Measurements from ENCODE around the gene ZSCAN12. TPM values are rescaled to one million over a fixed set of nuclear protein-coding genes. Genes with fewer than 3 reads are reported as not detected.

Gene ZSCAN12
- total and polyA plus RNA-seq, 12 donors, result 1.2 to 3.5 (median 2.6) TPM

DNA sequence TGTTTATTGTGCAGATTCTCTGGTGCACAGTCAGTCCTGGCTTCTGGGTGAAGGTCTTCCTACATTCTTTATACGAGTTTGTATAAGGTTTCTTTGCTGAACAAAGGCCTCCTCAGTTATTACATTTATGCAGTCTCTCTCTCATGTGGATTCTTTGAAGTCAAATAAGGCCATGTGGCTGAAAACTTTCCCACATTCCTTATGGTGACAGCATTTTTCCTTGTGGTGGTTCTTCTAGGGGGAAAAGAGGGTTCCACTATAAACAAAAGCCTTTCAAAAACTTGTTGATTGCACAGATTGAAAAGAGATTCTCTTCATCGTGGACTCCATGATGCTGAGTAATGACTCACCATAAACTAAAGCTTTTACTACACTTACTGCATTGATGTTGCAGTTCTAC, 19.2 kb downstream of the ZSCAN12 start:
- TF ChIP-seq, protein P1, sequence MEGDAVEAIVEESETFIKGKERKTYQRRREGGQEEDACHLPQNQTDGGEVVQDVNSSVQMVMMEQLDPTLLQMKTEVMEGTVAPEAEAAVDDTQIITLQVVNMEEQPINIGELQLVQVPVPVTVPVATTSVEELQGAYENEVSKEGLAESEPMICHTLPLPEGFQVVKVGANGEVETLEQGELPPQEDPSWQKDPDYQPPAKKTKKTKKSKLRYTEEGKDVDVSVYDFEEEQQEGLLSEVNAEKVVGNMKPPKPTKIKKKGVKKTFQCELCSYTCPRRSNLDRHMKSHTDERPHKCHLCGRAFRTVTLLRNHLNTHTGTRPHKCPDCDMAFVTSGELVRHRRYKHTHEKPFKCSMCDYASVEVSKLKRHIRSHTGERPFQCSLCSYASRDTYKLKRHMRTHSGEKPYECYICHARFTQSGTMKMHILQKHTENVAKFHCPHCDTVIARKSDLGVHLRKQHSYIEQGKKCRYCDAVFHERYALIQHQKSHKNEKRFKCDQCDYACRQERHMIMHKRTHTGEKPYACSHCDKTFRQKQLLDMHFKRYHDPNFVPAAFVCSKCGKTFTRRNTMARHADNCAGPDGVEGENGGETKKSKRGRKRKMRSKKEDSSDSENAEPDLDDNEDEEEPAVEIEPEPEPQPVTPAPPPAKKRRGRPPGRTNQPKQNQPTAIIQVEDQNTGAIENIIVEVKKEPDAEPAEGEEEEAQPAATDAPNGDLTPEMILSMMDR (IDR thresholded peaks at IDR 0.05), result no peak
- ATAC-seq (no peak), DNase-seq (no peak)
- Histone ChIP-seq H3K36me3 (peaks cover 0 to 70% (median 18%) of the 10 kb centered on the region in 9 donors), H3K27ac (no peak overlapping the region), H3K9me3 (peaks cover 0 to 17% (median 5%) of the 10 kb centered on the region in 11 donors), H3K4me1 (peaks cover 0 to 19% (median 12%) of the 10 kb centered on the region in 9 donors), H3K27me3 (no peaks in the 10 kb centered on the region), H3K4me3 (no peak overlapping the region)
- 88 to 93% methylated on average over 2 of the region's 2 CpGs for WGBS, 2 donors
- intact Hi-C loops (cut with DNase I), result no loop called here

- Histone ChIP-seq H3K27ac (no peak overlapping the region), H3K27me3 (no peaks in the 10 kb centered on the region), H3K36me3 (peaks cover 0 to 70% (median 18%) of the 10 kb centered on the region in 9 donors), H3K4me3 (no peak overlapping the region), H3K9me3 (peaks cover 0 to 17% (median 5%) of the 10 kb centered on the region in 11 donors), H3K4me1 (peaks cover 0 to 19% (median 12%) of the 10 kb centered on the region in 9 donors)
- ATAC-seq (no peak), DNase-seq (no peak)
- TF ChIP-seq, protein P1 (IDR thresholded peaks at IDR 0.05), result no peak
- intact Hi-C loops (cut with DNase I), result no loop called here
Observed at GRCh38 chr6:28378644-28379043, 20.9 kb downstream of the ZSCAN12 start.

- intact Hi-C loops (cut with DNase I), result no loop called here
- ATAC-seq, result no peak
- 97 to 100% methylated on average over 1 of the region's 1 CpG for WGBS, 2 donors
- H3K4me1 ChIP-seq, result peaks cover 0 to 18% (median 9%) of the 10 kb centered on the region in 9 donors
- no peaks in the 10 kb centered on the region for H3K27me3 ChIP-seq
- no peak overlapping the region for H3K4me3 ChIP-seq
- DNase-seq, result no peak
- H3K36me3 ChIP-seq, result peaks cover 0 to 70% (median 18%) of the 10 kb centered on the region in 9 donors
- TF ChIP-seq, protein P1 (IDR thresholded peaks at IDR 0.05), result no peak
- H3K9me3 ChIP-seq, result peaks cover 0 to 17% (median 5%) of the 10 kb centered on the region in 11 donors
- H3K27ac ChIP-seq, result no peak overlapping the region
Observed at GRCh38 chr6:28377879-28378278, 21.7 kb downstream of the ZSCAN12 start.

DNA sequence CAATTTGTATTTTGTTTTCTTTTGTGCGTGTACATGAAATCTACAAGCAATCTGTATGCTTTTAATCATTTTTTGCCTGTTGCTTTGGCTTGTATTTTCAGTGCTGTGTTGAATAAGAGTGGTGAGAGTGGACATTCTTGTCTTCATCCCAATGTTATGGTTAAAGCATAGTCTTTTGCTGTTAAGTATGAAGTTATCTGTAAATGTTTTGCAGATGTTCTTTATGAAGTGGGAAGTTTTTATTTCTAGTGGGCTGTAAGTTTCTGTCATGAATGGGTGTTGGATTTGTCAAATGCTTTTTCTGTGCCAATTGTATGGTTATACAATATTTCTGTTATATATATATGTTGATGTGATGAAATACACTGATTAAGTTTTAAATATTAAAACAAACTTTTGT, 25.6 kb downstream of the ZSCAN12 start:
- no peak overlapping the region for H3K4me3 ChIP-seq
- ATAC-seq, result no peak

More for the DNA sequence above, 25.6 kb downstream of the ZSCAN12 start:
- Histone ChIP-seq H3K9me3 (peaks cover 0 to 13% (median 4%) of the 10 kb centered on the region in 11 donors), H3K4me1 (no peaks in the 10 kb centered on the region), H3K36me3 (peaks cover 0 to 49% (median 5%) of the 10 kb centered on the region in 9 donors), H3K27ac (no peak overlapping the region), H3K27me3 (no peaks in the 10 kb centered on the region)
- no peak for DNase-seq
- WGBS, 2 donors, result 89 to 97% methylated on average over 1 of the region's 1 CpG
- intact Hi-C loops (cut with DNase I), result no loop called here
- TF ChIP-seq, protein P1 (IDR thresholded peaks at IDR 0.05), result no peak
